Activated T-helper 1 cell treated with Interleukin-2 at 50 U/mL for 16 hours (primary cell): ENCODE measurements around the gene GJB4.
"Not testable (repeated sequence)": the region's sequence is repeated elsewhere in the genome, so short reads cannot be mapped to it uniquely, and the experiment has no call there.

Experiments used
- DNase-seq: peaks from one replicate; pipeline ENCODE4 v3.0.0-alpha.2; 2020; ENCODE audit warnings: low read depth

Gene GJB4

GRCh38 chr1:34759503-34760357 lies at the start of gene GJB4:
Gene GJB4, plus strand, starts transcription at chr1:34759740. Its CDS starts 1,515 bp downstream, at chr1:34761255.
- DNase-seq, result no peak

GRCh38 chr1:34710812-34711211 lies 48.7 kb upstream of the GJB4 start:
- DNase-seq, result no peak

GRCh38 chr1:34711485-34711884 lies 48.1 kb upstream of the GJB4 start:
- DNase-seq, result no peak

- no peak for DNase-seq
These were observed 47.4 kb upstream of the GJB4 start for GRCh38 chr1:34712007-34712688.

- DNase-seq, result no peak
These were observed 46.1 kb upstream of the GJB4 start for GRCh38 chr1:34713443-34713842.

DNA sequence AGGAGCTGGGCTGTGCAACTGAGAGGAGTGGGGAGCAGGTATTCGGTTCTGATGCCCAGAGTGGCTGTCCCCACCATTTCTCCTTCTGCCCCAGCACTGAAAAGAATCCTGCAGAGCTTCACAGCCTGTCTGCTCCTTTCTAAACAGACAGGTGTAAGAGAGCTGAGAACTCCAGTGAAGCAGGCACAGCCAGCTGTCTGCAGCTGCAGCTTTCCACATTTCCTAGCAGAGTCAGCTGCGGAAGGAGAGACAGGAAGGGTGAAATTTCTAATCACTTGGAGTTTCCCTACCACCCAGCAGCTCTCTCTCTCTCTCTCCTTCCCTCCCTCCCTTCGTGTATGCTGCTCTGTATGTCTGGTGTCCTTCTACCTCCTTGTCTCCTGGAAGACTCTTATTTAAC lies 45.2 kb upstream of the GJB4 start:
- DNase-seq, result no peak

- DNase-seq, result no peak
These were observed 44.4 kb upstream of the GJB4 start for GRCh38 chr1:34715139-34715538.

DNA sequence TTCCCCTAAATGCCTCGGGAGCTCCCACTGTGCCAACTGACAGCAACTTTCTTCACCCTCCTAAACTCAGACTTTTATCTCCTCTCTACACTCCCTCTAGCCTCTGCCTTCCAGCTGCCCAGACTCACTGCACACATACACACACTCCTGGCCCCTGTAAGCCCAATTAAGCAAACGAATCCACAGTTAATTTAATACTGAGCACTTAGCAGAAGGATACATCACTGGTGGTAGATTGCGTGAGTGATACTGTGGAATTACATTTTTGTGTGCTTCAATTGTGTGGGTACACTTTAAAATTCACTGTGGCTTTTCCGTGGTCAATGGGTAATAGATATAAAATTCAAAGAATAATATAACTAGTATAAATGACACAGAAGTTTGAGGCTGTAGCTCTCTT lies 38.3 kb upstream of the GJB4 start:
- no peak for DNase-seq

GRCh38 chr1:34721646-34722355 lies 37.7 kb upstream of the GJB4 start:
- DNase-seq, result no peak

- DNase-seq, result no peak
These were observed 32.7 kb upstream of the GJB4 start for GRCh38 chr1:34726861-34727260.

DNA sequence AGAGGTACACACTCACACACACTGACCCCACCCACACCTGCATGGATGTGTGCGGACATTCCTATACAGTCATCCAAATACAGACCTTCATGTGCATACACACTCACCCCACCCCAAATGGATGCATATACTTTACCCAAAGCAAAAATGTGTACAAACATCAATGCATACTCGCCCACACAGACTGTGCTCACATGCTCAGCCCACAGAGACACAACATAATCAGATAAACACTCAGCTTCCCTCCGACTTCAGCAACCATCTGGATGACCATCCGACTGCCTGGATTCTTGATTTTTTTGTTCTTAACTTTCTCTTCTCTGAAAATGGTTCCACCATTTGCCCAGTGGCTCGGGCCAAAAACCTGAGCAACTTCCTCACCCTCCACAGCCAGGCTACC lies 29.1 kb upstream of the GJB4 start:
- no peak for DNase-seq

GRCh38 chr1:34732831-34733230 lies 26.7 kb upstream of the GJB4 start:
- not testable (repeated sequence) for DNase-seq

- no peak for DNase-seq
These were observed 22.8 kb upstream of the GJB4 start for GRCh38 chr1:34736692-34737091.

- DNase-seq, result not testable (repeated sequence)
These were observed 22.3 kb upstream of the GJB4 start for GRCh38 chr1:34737236-34737635.

DNA sequence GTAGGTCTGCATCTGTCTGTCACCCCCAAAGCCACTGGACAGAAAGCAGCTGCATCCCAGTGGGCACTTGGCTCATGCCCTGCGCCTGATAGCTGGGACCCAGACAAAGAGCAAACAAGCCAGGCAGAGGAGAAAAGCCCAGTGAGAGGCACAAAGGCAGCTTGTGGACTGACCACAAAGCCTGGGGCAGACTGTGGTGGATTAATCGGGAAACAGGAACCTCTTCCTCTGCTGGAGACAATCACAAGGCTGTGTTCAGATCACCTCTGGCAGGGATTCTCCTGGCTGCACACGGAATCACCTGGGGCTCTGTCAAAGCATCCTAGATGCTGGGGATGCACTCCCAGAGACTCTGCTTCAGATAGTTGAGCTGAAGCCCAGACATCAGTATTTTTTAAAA lies 19.9 kb upstream of the GJB4 start:
- no peak for DNase-seq

GRCh38 chr1:34740161-34740868 lies 19.2 kb upstream of the GJB4 start:
- DNase-seq, result no peak

GRCh38 chr1:34742667-34743270 lies 16.8 kb upstream of the GJB4 start:
- DNase-seq, result peak; percentile 64

- no peak for DNase-seq
These were observed 15.8 kb upstream of the GJB4 start for GRCh38 chr1:34743775-34744174.

- no peak for DNase-seq
These were observed 14.7 kb upstream of the GJB4 start for GRCh38 chr1:34744851-34745250.

GRCh38 chr1:34745666-34746065 lies 13.9 kb upstream of the GJB4 start:
- DNase-seq, result no peak

DNA sequence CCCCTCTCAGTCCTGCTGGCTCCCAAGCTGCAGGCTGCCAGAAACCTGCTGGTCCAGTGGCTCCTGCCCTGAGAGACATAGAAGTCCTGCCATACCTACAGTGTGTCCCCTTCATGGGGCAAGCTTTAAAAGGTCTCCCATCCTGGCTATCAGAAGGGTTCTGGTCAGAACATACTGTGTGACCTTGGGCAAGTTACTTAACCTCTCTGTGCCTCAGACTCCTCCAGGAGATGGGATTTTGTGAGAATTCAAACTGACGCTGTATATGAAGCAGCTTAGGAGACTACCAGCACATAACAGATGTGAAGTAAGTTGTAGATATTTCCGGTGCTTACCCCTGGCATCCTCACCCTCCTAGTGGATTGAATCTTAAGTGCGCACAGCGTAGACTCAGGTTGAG lies 13.4 kb upstream of the GJB4 start:
- no peak for DNase-seq
